HG03064 (cell line): ENCODE results near the gene ABTB2.
"Not testable (repeated sequence)": the region's sequence is repeated elsewhere in the genome, so short reads cannot be mapped to it uniquely, and the experiment has no call there.

Source experiments
- ATAC-seq: cut with Tn5 transposase; IDR thresholded peaks from one replicate; pipeline ENCODE4 v1.9.1; 2021; ENCODE audit warnings: low read depth; ENCODE audit not compliant: unreplicated experiment

ABTB2 gene

GRCh38 chr11:34267013-34267412, 90.8 kb downstream of the ABTB2 start:
- ATAC-seq: no peak

- no peak for ATAC-seq
Observed at GRCh38 chr11:34266090-34266912, 91.5 kb downstream of the ABTB2 start.

- no peak for ATAC-seq
Observed at GRCh38 chr11:34264303-34265110, 93.3 kb downstream of the ABTB2 start.

GRCh38 chr11:34263441-34264091, 94.2 kb downstream of the ABTB2 start:
- ATAC-seq: no peak

GRCh38 chr11:34262531-34263081, 95.2 kb downstream of the ABTB2 start:
- ATAC-seq: no peak

GRCh38 chr11:34261820-34262219, 96.0 kb downstream of the ABTB2 start:
- no peak for ATAC-seq

GRCh38 chr11:34261095-34261494, 96.7 kb downstream of the ABTB2 start:
- no peak for ATAC-seq

- ATAC-seq: no peak
Observed at GRCh38 chr11:34260072-34260575, 97.7 kb downstream of the ABTB2 start.

GRCh38 chr11:34259087-34259486, 98.7 kb downstream of the ABTB2 start:
- no peak for ATAC-seq

GRCh38 chr11:34256626-34257025, 101.2 kb downstream of the ABTB2 start:
- no peak for ATAC-seq

- no peak for ATAC-seq
Observed at GRCh38 chr11:34256150-34256549, 101.7 kb downstream of the ABTB2 start.

GRCh38 chr11:34255101-34255500, 102.7 kb downstream of the ABTB2 start:
- no peak for ATAC-seq

GRCh38 chr11:34254011-34254410, 103.8 kb downstream of the ABTB2 start:
- no peak for ATAC-seq

GRCh38 chr11:34252651-34253050, 105.2 kb downstream of the ABTB2 start:
- ATAC-seq: no peak

- ATAC-seq: no peak
Observed at GRCh38 chr11:34252015-34252414, 105.8 kb downstream of the ABTB2 start.

- no peak for ATAC-seq
Observed at GRCh38 chr11:34251589-34251980, 106.2 kb downstream of the ABTB2 start.

- peak; percentile 74 for ATAC-seq
Observed at GRCh38 chr11:34250732-34251588, 106.8 kb downstream of the ABTB2 start.

GRCh38 chr11:34250211-34250610, 107.6 kb downstream of the ABTB2 start:
- no peak for ATAC-seq

- ATAC-seq: no peak
Observed at GRCh38 chr11:34249439-34249838, 108.4 kb downstream of the ABTB2 start.

- not testable (repeated sequence) for ATAC-seq
Observed at GRCh38 chr11:34246511-34246910, 111.3 kb downstream of the ABTB2 start.
